AG10803 (cell line): ENCODE measurements around the gene INHBE.

ENCODE experiments used
- DNase-seq: peaks from one replicate; pipeline ENCODE4 v3.0.0; 2010; ENCODE audit warnings: low read depth
- H3K4me3 ChIP-seq: 2 replicates; pipeline ENCODE4 v1.5.1; 2011; ENCODE audit warnings: mild to moderate bottlenecking, low read length, control low read depth
- TF ChIP-seq, protein P1 (sequence below): conservative IDR thresholded peaks from 2 replicates; pipeline ENCODE4 v1.5.1; 2011; ENCODE audit warnings: mild to moderate bottlenecking, low read length, control low read depth, inconsistent platforms

Gene INHBE

DNA sequence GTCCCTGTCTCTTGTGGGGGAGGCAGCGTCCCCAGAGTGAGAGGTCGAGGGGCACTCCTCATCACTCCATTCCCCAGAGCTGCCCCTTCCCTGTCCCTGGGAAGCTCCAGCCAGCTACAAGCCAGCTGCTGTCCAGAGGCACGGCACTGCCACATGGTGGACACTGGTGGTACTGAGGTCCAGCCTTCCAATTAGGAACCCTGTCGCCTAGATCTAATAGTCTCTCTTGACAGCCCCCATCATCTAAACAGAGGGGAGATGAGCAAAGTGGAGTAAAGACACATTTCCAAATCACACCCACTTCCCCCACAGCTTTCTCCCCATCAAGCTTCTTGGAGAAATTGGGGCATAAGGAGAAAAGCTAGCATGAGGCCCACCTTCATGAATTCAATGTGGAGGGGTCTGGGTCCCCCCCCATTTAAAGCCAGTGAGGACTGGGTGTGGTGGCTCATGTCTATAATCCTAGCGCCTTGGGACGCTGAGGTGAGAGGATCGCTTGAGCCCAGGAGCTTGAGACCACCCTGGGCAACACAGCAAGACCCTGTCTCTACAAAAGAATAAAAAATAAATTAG lies 2.1 kb upstream of the INHBE start:
- no peak overlapping the region for H3K4me3 ChIP-seq
- TF ChIP-seq, protein P1, sequence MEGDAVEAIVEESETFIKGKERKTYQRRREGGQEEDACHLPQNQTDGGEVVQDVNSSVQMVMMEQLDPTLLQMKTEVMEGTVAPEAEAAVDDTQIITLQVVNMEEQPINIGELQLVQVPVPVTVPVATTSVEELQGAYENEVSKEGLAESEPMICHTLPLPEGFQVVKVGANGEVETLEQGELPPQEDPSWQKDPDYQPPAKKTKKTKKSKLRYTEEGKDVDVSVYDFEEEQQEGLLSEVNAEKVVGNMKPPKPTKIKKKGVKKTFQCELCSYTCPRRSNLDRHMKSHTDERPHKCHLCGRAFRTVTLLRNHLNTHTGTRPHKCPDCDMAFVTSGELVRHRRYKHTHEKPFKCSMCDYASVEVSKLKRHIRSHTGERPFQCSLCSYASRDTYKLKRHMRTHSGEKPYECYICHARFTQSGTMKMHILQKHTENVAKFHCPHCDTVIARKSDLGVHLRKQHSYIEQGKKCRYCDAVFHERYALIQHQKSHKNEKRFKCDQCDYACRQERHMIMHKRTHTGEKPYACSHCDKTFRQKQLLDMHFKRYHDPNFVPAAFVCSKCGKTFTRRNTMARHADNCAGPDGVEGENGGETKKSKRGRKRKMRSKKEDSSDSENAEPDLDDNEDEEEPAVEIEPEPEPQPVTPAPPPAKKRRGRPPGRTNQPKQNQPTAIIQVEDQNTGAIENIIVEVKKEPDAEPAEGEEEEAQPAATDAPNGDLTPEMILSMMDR, result peak; percentile 98
- DNase-seq, result peak; percentile 75

DNA sequence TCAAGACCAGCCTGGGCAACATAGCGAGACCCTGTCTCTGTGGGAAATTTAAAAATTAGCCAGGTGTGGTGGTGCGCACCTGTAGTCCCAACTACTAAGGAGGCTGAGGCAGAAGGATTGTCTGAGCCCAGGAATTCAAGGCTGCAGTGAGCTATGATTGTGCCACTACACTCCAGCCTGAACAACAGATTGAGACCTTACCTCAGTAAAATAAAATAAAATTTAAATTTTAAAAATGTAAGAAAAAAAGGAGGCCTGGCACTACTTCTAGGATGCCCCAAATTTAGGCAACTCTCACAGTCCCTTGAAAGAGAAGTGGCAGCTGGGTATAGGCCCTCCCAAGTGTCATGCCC lies 918 bp upstream of the INHBE start:
- TF ChIP-seq, protein P1, result no peak
- no peak overlapping the region for H3K4me3 ChIP-seq
- DNase-seq, result no peak

DNA sequence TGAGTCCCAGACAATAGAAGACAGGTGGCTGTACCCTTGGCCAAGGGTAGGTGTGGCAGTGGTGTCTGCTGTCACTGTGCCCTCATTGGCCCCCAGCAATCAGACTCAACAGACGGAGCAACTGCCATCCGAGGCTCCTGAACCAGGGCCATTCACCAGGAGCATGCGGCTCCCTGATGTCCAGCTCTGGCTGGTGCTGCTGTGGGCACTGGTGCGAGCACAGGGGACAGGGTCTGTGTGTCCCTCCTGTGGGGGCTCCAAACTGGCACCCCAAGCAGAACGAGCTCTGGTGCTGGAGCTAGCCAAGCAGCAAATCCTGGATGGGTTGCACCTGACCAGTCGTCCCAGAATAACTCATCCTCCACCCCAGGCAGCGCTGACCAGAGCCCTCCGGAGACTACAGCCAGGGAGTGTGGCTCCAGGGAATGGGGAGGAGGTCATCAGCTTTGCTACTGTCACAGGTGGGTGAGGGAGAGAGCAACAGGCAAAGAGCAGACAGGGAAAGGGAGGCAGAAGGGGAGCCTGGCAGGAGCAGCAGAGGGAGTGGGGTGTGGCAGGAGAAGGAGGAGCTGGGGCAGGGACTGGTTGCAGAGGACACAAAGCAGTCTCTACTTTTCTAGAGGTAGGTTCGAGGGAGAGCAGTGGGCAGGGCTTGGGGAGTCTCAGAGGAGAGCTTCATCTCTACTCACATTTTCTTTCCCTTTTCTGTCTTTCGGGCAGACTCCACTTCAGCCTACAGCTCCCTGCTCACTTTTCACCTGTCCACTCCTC lies 452 bp downstream of the INHBE start:
- peak overlapping the region; percentile 42 for H3K4me3 ChIP-seq
- DNase-seq, result no peak
- TF ChIP-seq, protein P1, result no peak

DNA sequence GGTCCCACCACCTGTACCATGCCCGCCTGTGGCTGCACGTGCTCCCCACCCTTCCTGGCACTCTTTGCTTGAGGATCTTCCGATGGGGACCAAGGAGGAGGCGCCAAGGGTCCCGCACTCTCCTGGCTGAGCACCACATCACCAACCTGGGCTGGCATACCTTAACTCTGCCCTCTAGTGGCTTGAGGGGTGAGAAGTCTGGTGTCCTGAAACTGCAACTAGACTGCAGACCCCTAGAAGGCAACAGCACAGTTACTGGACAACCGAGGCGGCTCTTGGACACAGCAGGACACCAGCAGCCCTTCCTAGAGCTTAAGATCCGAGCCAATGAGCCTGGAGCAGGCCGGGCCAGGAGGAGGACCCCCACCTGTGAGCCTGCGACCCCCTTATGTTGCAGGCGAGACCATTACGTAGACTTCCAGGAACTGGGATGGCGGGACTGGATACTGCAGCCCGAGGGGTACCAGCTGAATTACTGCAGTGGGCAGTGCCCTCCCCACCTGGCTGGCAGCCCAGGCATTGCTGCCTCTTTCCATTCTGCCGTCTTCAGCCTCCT lies 1.1 kb downstream of the INHBE start:
- TF ChIP-seq, protein P1, result peak; percentile 64
- DNase-seq, result peak; percentile 32
- H3K4me3 ChIP-seq, result peak overlapping the region; percentile 42

DNA sequence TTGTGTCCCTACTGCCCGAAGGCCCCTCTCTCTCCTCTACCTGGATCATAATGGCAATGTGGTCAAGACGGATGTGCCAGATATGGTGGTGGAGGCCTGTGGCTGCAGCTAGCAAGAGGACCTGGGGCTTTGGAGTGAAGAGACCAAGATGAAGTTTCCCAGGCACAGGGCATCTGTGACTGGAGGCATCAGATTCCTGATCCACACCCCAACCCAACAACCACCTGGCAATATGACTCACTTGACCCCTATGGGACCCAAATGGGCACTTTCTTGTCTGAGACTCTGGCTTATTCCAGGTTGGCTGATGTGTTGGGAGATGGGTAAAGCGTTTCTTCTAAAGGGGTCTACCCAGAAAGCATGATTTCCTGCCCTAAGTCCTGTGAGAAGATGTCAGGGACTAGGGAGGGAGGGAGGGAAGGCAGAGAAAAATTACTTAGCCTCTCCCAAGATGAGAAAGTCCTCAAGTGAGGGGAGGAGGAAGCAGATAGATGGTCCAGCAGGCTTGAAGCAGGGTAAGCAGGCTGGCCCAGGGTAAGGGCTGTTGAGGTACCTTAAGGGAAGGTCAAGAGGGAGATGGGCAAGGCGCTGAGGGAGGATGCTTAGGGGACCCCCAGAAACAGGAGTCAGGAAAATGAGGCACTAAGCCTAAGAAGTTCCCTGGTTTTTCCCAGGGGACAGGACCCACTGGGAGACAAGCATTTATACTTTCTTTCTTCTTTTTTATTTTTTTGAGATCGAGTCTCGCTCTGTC lies 1.8 kb downstream of the INHBE start:
- no peak overlapping the region; the same call in 1 of the 2 replicates for H3K4me3 ChIP-seq
- no peak for DNase-seq

DNA sequence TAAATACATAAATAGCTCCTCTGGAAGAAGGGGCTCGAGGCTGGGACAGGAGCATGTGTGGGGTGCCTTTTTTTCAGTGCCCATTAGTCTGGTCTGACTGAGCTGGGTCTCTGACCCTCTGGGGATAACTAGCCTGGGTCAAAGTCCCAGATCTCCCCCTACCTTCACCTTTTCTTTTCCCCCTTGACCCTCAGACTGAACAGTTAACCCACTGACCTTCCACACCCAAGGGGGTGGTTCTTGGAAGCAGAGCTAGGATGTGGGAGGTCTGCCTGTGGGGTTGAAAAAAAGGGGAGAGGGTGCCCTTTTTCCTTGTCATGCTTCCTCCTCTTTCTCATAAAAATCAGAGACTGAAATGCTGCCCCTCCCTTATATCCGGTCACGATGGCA lies 3.6 kb downstream of the INHBE start:
- peak overlapping the region; percentile 83 for H3K4me3 ChIP-seq
- DNase-seq, result no peak

More for the DNA sequence above, 1.8 kb downstream of the INHBE start:
- TF ChIP-seq, protein P1, result no peak

More for the DNA sequence above, 3.6 kb downstream of the INHBE start:
- TF ChIP-seq, protein P1, result no peak
